GM12878 (cell line): ENCODE data around the gene DNAJC11. TPM values are rescaled to one million over a fixed set of nuclear protein-coding genes. Genes with fewer than 3 reads are reported as not detected.

ENCODE experiments used
- ATAC-seq: fragments of 200-7000 bp; cut with Tn5 transposase; 3 replicates; pipeline ENCODE4 v1.9.1; 2020; ENCODE audit warnings: mild to moderate bottlenecking, moderate library complexity
- BruUV-seq: library from RNA; stranded (reverse); fragments of 400-500 nt; replicated peaks from 2 replicates; lab custom pipeline; 2021; lab: Mats Ljungman, UMichigan
- CTCF ChIA-PET: fragments of 300-600 bp; sonication (Branson Sonifier 250); formaldehyde crosslinking; extraction: SDS; loops from one replicate; lab custom pipeline; 2021; ENCODE audit warnings: inconsistent platforms; lab: Yijun Ruan, JAX
- POLR2A ChIA-PET: fragments of 350-600 bp; formaldehyde crosslinking; extraction: SDS; loops from one replicate; lab custom pipeline; 2021; ENCODE audit warnings: inconsistent platforms; lab: Charles Lee
- RAD21 ChIA-PET: fragments of 300-600 bp; sonication (Branson Sonifier 250); formaldehyde crosslinking; loops from one replicate; lab custom pipeline; 2023; ENCODE audit warnings: antibody characterized with exemption; ENCODE audit not compliant: unreplicated experiment; lab: Charles Lee
- SMC1A ChIA-PET: fragments of 300-600 bp; sonication (Branson Sonifier 250); formaldehyde crosslinking; loops from one replicate; lab custom pipeline; 2023; ENCODE audit not compliant: unreplicated experiment, uncharacterized antibody; lab: Charles Lee
- DNase-seq: peaks from one replicate; pipeline ENCODE4 v3.0.0-alpha.2; 2011; ENCODE audit warnings: low read depth, low spot score
- FAIRE-seq: peaks from 3 replicates; lab custom pipeline; 2011; peaks lifted over from hg19 to GRCh38; lab: Jason Lieb, UNC
- H2AFZ ChIP-seq: 2 replicates; pipeline ENCODE4 v1.6.0; 2011; ENCODE audit warnings: low read depth, low read length, control low read depth; ENCODE audit not compliant: control insufficient read depth
- H3K27ac ChIP-seq: 2 replicates; pipeline ENCODE4 v1.5.1; 2011; ENCODE audit warnings: control low read depth; ENCODE audit not compliant: control insufficient read depth, insufficient read depth
- H3K27me3 ChIP-seq, 2 experiments: replicated peaks in 1 of 2; 2 replicates each; pipeline versions ENCODE4 v1.6.0 to v1.6.1; 2011; ENCODE audit warnings: low read length in 1 of 2; ENCODE audit not compliant: control insufficient read depth in 2 of 2, insufficient read depth in 2 of 2
- H3K36me3 ChIP-seq, 2 experiments: 2 replicates each; pipeline ENCODE4 v1.5.1; 2011; ENCODE audit warnings: low read length in 1 of 2; ENCODE audit not compliant: control insufficient read depth in 2 of 2, insufficient read depth in 2 of 2
- H3K4me1 ChIP-seq: 2 replicates; pipeline ENCODE4 v1.6.1; 2011; ENCODE audit warnings: mild to moderate bottlenecking, low read length, moderate library complexity, mixed read lengths; ENCODE audit not compliant: control insufficient read depth, insufficient read depth
- H3K4me2 ChIP-seq: 2 replicates; pipeline ENCODE4 v1.6.0; 2011; ENCODE audit warnings: control low read depth; ENCODE audit not compliant: control insufficient read depth, insufficient read depth
- H3K4me3 ChIP-seq: fragments of 200-600 bp; sonication (generic); 2 replicates; pipeline ENCODE4 v1.5.1; 2016
- H3K79me2 ChIP-seq: 2 replicates; pipeline ENCODE4 v1.6.0; 2011; ENCODE audit warnings: low read length; ENCODE audit not compliant: control insufficient read depth, insufficient read depth
- H3K9ac ChIP-seq: 2 replicates; pipeline ENCODE4 v1.8.0; 2011; ENCODE audit warnings: low read length, control low read depth, mixed read lengths; ENCODE audit not compliant: control insufficient read depth, insufficient read depth
- H3K9me3 ChIP-seq: replicated peaks from 3 replicates; pipeline ENCODE4 v1.5.1; 2011; ENCODE audit warnings: mild to moderate bottlenecking, low read length; ENCODE audit not compliant: control insufficient read depth, insufficient read depth
- H4K20me1 ChIP-seq: 2 replicates; pipeline ENCODE4 v1.6.0; 2011; ENCODE audit not compliant: control insufficient read depth, insufficient read depth
- EGR1 ChIP-seq, 2 experiments: IDR thresholded peaks; 1 replicate in 1 of 2; 2 replicates in 1 of 2; pipeline ENCODE4 v1.6.1; 2011 to 2012; ENCODE audit warnings: low read depth in 2 of 2, low read length in 2 of 2, borderline replicate concordance in 1 of 2, mild to moderate bottlenecking in 1 of 2, moderate library complexity in 1 of 2
- POLR2A ChIP-seq: IDR thresholded peaks from 2 replicates; pipeline ENCODE4 v1.6.1; 2011; ENCODE audit warnings: low read depth, mild to moderate bottlenecking, low read length
- SMAD1 ChIP-seq: fragments of 450-650 bp; IDR thresholded peaks from 2 replicates; pipeline ENCODE4 v1.6.1; 2018; ENCODE audit warnings: mild to moderate bottlenecking, low read depth; ENCODE audit not compliant: partially characterized antibody
- WGBS: methylation state at CpG from one replicate; pipeline ENCODE4 v1.1.6; 2016; ENCODE audit warnings: low lambda C conversion rate; ENCODE audit not compliant: insufficient replicate concordance, insufficient coverage; ENCODE audit errors: missing lambda C conversion rate; 5-methylcytosine and 5-hydroxymethylcytosine counted together
- in situ Hi-C: fragments of 300-500 bp; cut with MboI; formaldehyde crosslinking; loops from 9 replicates; pipeline ENCODE4 v1.14.3; 2018; ENCODE audit warnings: mixed read lengths
- intact Hi-C: fragments of 100-400 bp; cut with micrococcal nuclease; formaldehyde crosslinking; loops from one replicate; pipeline ENCODE4 v1.14.2; 2022; ENCODE audit not compliant: unreplicated experiment
- polyA plus RNA-seq, 11 experiments: library from polyadenylated mRNA; depleted of rRNA in 4 of 11; unstranded in 6 of 11; stranded (reverse) in 5 of 11; fragments of >200 nt; fragmentation: Nextera tagmentation in 4 of 11; fragmentation: Illumina TruSeq in 1 of 11; extraction: Ambion mirVana in 4 of 11; extraction: Trizol in 1 of 11; gene quantifications; 1 replicate in 1 of 11; 2 replicates in 10 of 11; pipeline versions ENCODE4 v1.2.1 to v1.2.3, GENCODE V29; 2011 to 2016; ENCODE audit warnings: inconsistent platforms in 2 of 11, missing spikeins in 2 of 11, low read depth in 1 of 11
- total RNA-seq, 4 experiments: library from RNA; depleted of rRNA in 3 of 4; stranded (reverse); fragments of >200 nt in 3 of 4; fragmentation: Illumina TruSeq in 1 of 4; extraction: Trizol in 1 of 4; gene quantifications; 2 replicates each; pipeline versions ENCODE4 v1.2.1 to v1.2.3, GENCODE V29; 2013 to 2021

Gene DNAJC11
- total and polyA plus RNA-seq, 10 of the 15 experiments (the other 5 are each of a cell fraction or from before 2014, with no cell fraction given), result 5.0 to 58.8 (median 39.5) TPM

GRCh38 chr1:6614019-6614928 lies 87.3 kb downstream of the DNAJC11 start:
- RAD21 ChIA-PET, result interaction anchor here (0.7 kb wide), 1 partner anchor 32 kb away, joined by 3 read pairs; no protein-coding TSS in a partner anchor
- POLR2A ChIA-PET, result interaction anchor here (0.6 to 1.0 kb wide), 3 partner anchors 11 to 60 kb away, joined by 3 to 5 read pairs (median 3); partner anchors contain the start of gene NOL9
- peaks cover 0 to 2% of the 10 kb centered on the region in 2 experiments; a peak in 3 of 4 replicates for H3K36me3 ChIP-seq
- H3K4me3 ChIP-seq, result peak overlapping the region; percentile 98
- SMC1A ChIA-PET, result interaction anchor here (0.9 kb wide), 1 partner anchor 10 kb away, joined by 3 read pairs; the partner anchor contains the start of gene THAP3
- H3K4me1 ChIP-seq, result no peaks in the 10 kb centered on the region
- in situ Hi-C loops, result no loop called here
- H3K9ac ChIP-seq, result peak overlapping the region; percentile 75
- FAIRE-seq (no peak), ATAC-seq (peak; percentile 24), DNase-seq (no peak)
- intact Hi-C loops, result loop anchor here (5.0 to 10.0 kb wide), 2 partner anchors 62 to 171 kb away; partner anchors contain the start of genes CAMTA1 and NOL9
- H2AFZ ChIP-seq, result peak overlapping the region; percentile 65
- H3K9me3 ChIP-seq, result no peaks in the 10 kb centered on the region
- H3K27me3 ChIP-seq, result no peaks in the 10 kb centered on the region
- peak overlapping the region; percentile 51 for H3K27ac ChIP-seq
- BruUV-seq, result no TSS peak
- no peak overlapping the region for H3K4me2 ChIP-seq
- peak in 1 of 2 experiments; percentile 85; a peak in 2 of 3 replicates for TF ChIP-seq EGR1 (IDR thresholded peaks at IDR 0.05; ENCODE audit: borderline replicate concordance in 1 of 2, low read depth in 2 of 2, low read length in 2 of 2)
- no peak for TF ChIP-seq SMAD1
- peak; percentile 8; the same call in 1 of the 2 replicates for TF ChIP-seq POLR2A
- 1% methylated on average over 36 of the region's 117 CpGs for WGBS
- H4K20me1 ChIP-seq, result no peaks in the 10 kb centered on the region
- peaks cover 22% of the 10 kb centered on the region for H3K79me2 ChIP-seq
- CTCF ChIA-PET, result no interaction called here
